AG09309 (cell line): ENCODE data around the gene KLHL29.

Experiments used
- DNase-seq: peaks from one replicate; pipeline ENCODE4 v3.0.0-alpha.2; 2010; ENCODE audit warnings: low read depth
- H3K4me3 ChIP-seq: 2 replicates; pipeline ENCODE4 v1.5.1; 2011; ENCODE audit warnings: mild to moderate bottlenecking, low read depth, low read length, moderate library complexity; ENCODE audit not compliant: control insufficient read depth
- CTCF ChIP-seq: IDR thresholded peaks from 2 replicates; pipeline ENCODE4 v1.5.1; 2011; ENCODE audit warnings: mild to moderate bottlenecking, low read depth, low read length, inconsistent platforms; ENCODE audit not compliant: insufficient read depth, control insufficient read depth; ENCODE audit errors: missing control alignments

KLHL29 gene

DNA sequence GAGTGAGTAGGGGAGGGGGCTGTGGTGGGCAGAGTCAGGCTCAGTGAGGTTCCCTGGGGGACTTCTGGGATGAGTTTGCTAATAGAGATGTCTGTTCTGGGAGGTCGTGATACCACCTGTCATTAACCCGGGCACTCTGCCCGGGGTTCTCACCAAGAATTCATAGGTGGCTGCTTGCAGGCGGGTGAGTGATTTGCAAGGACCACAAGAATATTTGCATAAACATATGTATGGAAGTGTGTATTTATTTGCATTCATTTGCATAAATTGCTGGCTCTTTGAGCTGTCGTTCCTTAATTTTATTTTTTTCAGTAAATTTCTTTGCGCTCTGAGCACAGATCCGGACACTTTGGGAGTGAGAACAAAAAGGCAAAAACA lies 282.0 kb downstream of the KLHL29 start:
- no peak for TF ChIP-seq CTCF
- DNase-seq: no peak
- H3K4me3 ChIP-seq: no peak overlapping the region

DNA sequence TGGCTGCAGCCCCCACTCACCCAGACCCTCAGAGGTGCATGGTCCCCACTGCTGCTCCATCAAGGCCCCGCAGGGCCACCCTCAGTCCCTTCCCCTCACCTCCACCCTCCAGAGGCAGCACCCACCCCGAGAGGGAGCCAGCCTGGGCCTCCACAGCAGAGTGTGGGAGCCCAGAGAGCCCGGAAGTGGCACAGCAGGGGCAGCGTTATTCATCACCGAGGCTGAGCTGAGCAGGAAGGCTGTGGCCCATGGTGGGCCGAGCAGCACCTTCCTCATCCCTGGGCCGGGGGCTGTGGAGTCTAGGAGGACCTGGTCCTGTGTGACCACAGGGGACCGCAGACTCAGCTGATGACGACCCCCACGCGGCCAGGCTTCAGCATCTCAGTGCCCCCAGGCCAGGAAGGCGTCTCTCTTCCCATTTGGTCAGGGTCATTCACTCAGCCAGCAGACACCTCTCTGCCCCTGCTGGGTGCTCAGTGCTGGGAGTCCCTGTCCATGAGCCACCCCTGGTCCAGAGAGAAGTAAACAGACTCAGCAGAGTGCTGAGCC lies 283.9 kb downstream of the KLHL29 start:
- TF ChIP-seq CTCF: no peak
- no peak for DNase-seq
- no peak overlapping the region for H3K4me3 ChIP-seq

GRCh38 chr2:23669413-23670244 lies 284.6 kb downstream of the KLHL29 start:
- no peak overlapping the region for H3K4me3 ChIP-seq
- no peak for TF ChIP-seq CTCF
- no peak for DNase-seq

- no peak for DNase-seq
- no peak overlapping the region for H3K4me3 ChIP-seq
- TF ChIP-seq CTCF: no peak
Measured at GRCh38 chr2:23670245-23670592, 285.2 kb downstream of the KLHL29 start.

DNA sequence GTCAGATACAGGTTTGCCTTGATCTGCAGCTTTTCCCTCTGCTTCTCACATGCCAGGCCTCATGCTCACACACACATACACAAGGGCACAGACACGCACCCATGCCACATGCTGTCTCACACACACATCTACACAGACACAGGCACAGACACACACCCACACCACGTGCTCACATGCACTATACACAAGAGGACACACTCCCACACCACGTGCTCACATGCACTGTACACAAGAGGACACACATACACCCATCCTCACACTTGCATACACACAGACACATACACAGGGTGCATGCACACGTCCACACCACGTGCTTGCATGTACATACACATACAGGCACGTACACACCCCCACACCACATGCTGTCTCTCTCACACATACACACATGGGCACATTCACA lies 288.1 kb downstream of the KLHL29 start:
- no peak overlapping the region for H3K4me3 ChIP-seq
- no peak for TF ChIP-seq CTCF
- no peak for DNase-seq

DNA sequence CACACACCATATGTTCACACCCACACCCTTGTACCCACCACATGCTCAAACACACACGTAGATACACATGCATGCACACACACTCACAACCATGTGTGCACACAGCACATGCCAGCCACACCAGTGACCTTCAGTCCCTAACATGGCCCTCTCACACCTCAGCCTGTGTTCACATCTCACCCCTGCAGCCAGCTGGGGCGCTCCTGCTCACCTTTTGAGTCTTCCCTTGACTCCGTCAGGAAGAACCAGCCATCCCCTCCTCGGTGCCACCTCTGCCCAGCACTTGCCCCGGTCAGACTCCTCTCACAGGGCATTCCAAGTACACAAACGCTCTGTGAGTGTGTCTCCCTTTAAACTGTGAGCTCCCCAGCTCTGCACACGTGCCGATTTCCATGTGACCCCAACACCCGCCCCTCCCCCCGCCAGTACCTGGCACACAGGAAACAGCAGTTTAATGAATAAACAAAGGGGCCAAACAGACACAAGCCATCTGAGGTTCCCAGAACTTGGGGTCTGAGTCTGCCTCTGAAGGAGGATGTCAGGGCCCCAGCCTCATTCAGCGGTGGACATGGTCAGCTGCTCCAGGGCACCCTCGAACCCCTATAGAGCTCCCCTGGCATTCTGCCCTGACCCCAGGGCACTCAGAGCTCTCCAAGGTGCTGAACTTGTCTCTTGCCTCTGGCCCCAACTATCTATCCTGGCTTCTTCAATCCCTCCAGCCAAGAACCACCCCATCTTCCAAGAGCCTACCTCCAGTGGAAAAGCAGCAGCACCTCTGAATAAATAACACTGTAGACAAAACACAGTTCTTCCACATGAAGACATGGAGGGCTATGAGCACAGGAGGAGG lies 289.1 kb downstream of the KLHL29 start:
- TF ChIP-seq CTCF: no peak
- H3K4me3 ChIP-seq: no peak overlapping the region
- DNase-seq: no peak
